GM23338 (cell line): ENCODE data around the gene RER1. TPM values are rescaled to one million over a fixed set of nuclear protein-coding genes. Genes with fewer than 3 reads are reported as not detected.

ENCODE experiments used
- ATAC-seq: fragments of 200-7000 bp; cut with Tn5 transposase; 3 replicates; pipeline ENCODE4 v1.9.1; 2020
- DNase-seq: peaks from one replicate; pipeline ENCODE4 v3.0.0-alpha.2; 2015; ENCODE audit warnings: low spot score
- H2AFZ ChIP-seq: fragments of 200-600 bp; sonication (generic); 2 replicates; pipeline ENCODE4 v1.8.0; 2016; ENCODE audit warnings: antibody characterized with exemption, mild to moderate bottlenecking, moderate library complexity
- H3F3A ChIP-seq: fragments of 200-600 bp; sonication (generic); replicated peaks from 2 replicates; pipeline ENCODE4 v1.8.0; 2017; ENCODE audit warnings: antibody characterized with exemption, mixed run types, low read depth
- H3K27ac ChIP-seq: fragments of 200-600 bp; sonication (generic); 2 replicates; pipeline ENCODE4 v1.6.1; 2016; ENCODE audit warnings: low read depth
- H3K27me3 ChIP-seq: fragments of 200-600 bp; sonication (generic); 2 replicates; pipeline ENCODE4 v1.8.0; 2016; ENCODE audit warnings: mild to moderate bottlenecking, mixed run types, moderate library complexity; ENCODE audit not compliant: insufficient read depth
- H3K36me3 ChIP-seq: fragments of 200-600 bp; sonication (generic); 2 replicates; pipeline ENCODE4 v1.8.0; 2016; ENCODE audit warnings: mild to moderate bottlenecking; ENCODE audit not compliant: insufficient read depth
- H3K4me1 ChIP-seq: fragments of 200-600 bp; sonication (generic); 2 replicates; pipeline ENCODE4 v1.8.0; 2016; ENCODE audit warnings: mild to moderate bottlenecking, moderate library complexity; ENCODE audit not compliant: insufficient read depth
- H3K4me2 ChIP-seq: fragments of 200-600 bp; sonication (generic); 2 replicates; pipeline ENCODE4 v1.7.1; 2017; ENCODE audit warnings: mixed run types
- H3K4me3 ChIP-seq: fragments of 200-600 bp; sonication (generic); 2 replicates; pipeline ENCODE4 v1.6.1; 2016; ENCODE audit warnings: mixed run types
- H3K79me2 ChIP-seq: fragments of 200-600 bp; sonication (generic); replicated peaks from 2 replicates; pipeline ENCODE4 v1.8.0; 2017; ENCODE audit warnings: mild to moderate bottlenecking; ENCODE audit not compliant: insufficient read depth
- H3K9me2 ChIP-seq: fragments of 200-600 bp; sonication (generic); 2 replicates; pipeline ENCODE4 v1.8.0; 2017; ENCODE audit not compliant: insufficient read depth
- H4K20me1 ChIP-seq: fragments of 200-600 bp; sonication (generic); replicated peaks from 2 replicates; pipeline ENCODE4 v1.8.0; 2017; ENCODE audit warnings: mild to moderate bottlenecking; ENCODE audit not compliant: insufficient read depth
- H3K27ac Mint-ChIP-seq: 2 replicates; pipeline ENCODE4 v1.8.0; 2020; ENCODE audit warnings: inconsistent platforms, mild to moderate bottlenecking, moderate library complexity, mixed read lengths
- H3K27me3 Mint-ChIP-seq: 3 replicates; pipeline ENCODE4 v1.8.0; 2022; ENCODE audit warnings: low read depth, mild to moderate bottlenecking, moderate library complexity, mixed read lengths, inconsistent platforms; ENCODE audit not compliant: insufficient read depth, poor library complexity
- H3K36me3 Mint-ChIP-seq: 3 replicates; pipeline ENCODE4 v1.8.0; 2021; ENCODE audit warnings: low read depth, mild to moderate bottlenecking, inconsistent platforms, moderate library complexity, mixed read lengths
- H3K4me1 Mint-ChIP-seq: 3 replicates; pipeline ENCODE4 v1.8.0; 2020; ENCODE audit warnings: mild to moderate bottlenecking, inconsistent platforms, mixed read lengths
- H3K4me3 Mint-ChIP-seq: 3 replicates; pipeline ENCODE4 v1.8.0; 2021; ENCODE audit warnings: moderate library complexity, mild to moderate bottlenecking, inconsistent platforms, mixed read lengths
- H3K9me3 Mint-ChIP-seq: 3 replicates; pipeline ENCODE4 v1.8.0; 2020; ENCODE audit warnings: moderate library complexity, mild to moderate bottlenecking, inconsistent platforms, mixed read lengths
- CREB1 ChIP-seq: fragments of 250-450 bp; sonication (Bioruptor Pico); IDR thresholded peaks from 2 replicates; pipeline ENCODE4 v1.5.0; 2020; ENCODE audit warnings: low read depth, mild to moderate bottlenecking, moderate library complexity
- EZH2 ChIP-seq: fragments of 200-600 bp; sonication (generic); IDR thresholded peaks from one replicate; pipeline ENCODE4 v1.8.0; 2017; ENCODE audit warnings: antibody characterized with exemption, mild to moderate bottlenecking, low read depth; ENCODE audit not compliant: unreplicated experiment
- JUNB ChIP-seq: IDR thresholded peaks from one replicate; pipeline ENCODE4 v1.6.1; 2016; ENCODE audit warnings: antibody characterized with exemption; ENCODE audit not compliant: unreplicated experiment
- POLR2AphosphoS5 ChIP-seq: IDR thresholded peaks from 2 replicates; pipeline ENCODE4 v1.6.1; 2016; ENCODE audit warnings: antibody characterized with exemption, low read depth
- STAT1 ChIP-seq: IDR thresholded peaks from one replicate; pipeline ENCODE4 v1.6.1; 2016; ENCODE audit warnings: antibody characterized with exemption; ENCODE audit not compliant: unreplicated experiment
- ZNF114 ChIP-seq: fragments of 250-450 bp; sonication (Bioruptor Pico); IDR thresholded peaks from 2 replicates; pipeline ENCODE4 v1.5.0; 2020; ENCODE audit warnings: mild to moderate bottlenecking, moderate library complexity
- ZNF331 ChIP-seq: fragments of 250-450 bp; sonication (Bioruptor Pico); IDR thresholded peaks from 2 replicates; pipeline ENCODE4 v1.5.0; 2020; ENCODE audit warnings: low read depth, mild to moderate bottlenecking, moderate library complexity
- polyA plus RNA-seq: library from polyadenylated mRNA; unstranded; fragments of >200 nt; fragmentation: Nextera tagmentation; extraction: Ambion mirVana; gene quantifications from 2 replicates; pipeline ENCODE4 v1.2.1, GENCODE V29; 2016
- total RNA-seq: library from RNA; depleted of rRNA; stranded (reverse); fragments of >200 nt; shearing (Covaris generic); gene quantifications from 2 replicates; pipeline ENCODE4 v1.2.3, GENCODE V29; 2014
- TF ChIP-seq, protein P1 (sequence below): fragments of 250-450 bp; sonication (Bioruptor Pico); IDR thresholded peaks from 2 replicates; pipeline ENCODE4 v1.5.0; 2020; ENCODE audit warnings: mild to moderate bottlenecking, moderate library complexity
- TF ChIP-seq, protein P2 (sequence below): IDR thresholded peaks from one replicate; pipeline ENCODE4 v1.6.1; 2018; ENCODE audit warnings: antibody characterized with exemption; ENCODE audit not compliant: unreplicated experiment
- TF ChIP-seq, protein P3 (sequence below), 2 experiments: fragments of 200-600 bp in 1 of 2; sonication (generic) in 1 of 2; conservative IDR thresholded peaks; 2 replicates each; pipeline versions ENCODE4 v1.5.1 to v1.6.1; 2016 to 2017; ENCODE audit warnings: antibody characterized with exemption in 2 of 2, low read depth in 2 of 2, mild to moderate bottlenecking in 2 of 2, moderate library complexity in 1 of 2

Gene RER1
- total and polyA plus RNA-seq, 2 experiments from 2014 or later = 58.4 to 99.5 TPM

DNA sequence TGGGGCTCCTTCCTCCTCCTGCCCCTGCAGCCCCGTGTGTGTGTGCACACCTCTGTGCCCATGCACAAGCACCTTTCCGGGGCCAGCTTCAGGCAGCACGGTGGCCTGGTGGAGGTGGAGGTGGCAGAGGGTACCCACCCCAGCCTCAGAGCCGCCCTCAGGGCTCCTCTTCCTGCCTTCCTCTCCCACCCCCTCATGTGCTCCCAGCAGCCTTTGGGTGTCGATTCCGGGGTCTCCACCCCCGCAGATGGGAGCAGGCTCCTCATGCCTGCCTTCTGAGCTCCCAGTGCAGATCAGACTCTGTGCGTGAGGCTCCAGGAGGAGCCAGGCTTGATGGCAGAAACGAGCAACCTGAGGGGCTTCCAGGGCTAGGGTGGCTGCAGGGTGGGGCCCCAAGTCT lies 55.2 kb downstream of the RER1 start:
- H3K4me3 Mint-ChIP-seq = no peak overlapping the region
- Histone ChIP-seq H3K27me3 (peaks cover 19% of the 10 kb centered on the region), H3K4me2 (no peak overlapping the region), H3K36me3 (no peaks in the 10 kb centered on the region), H3K79me2 (no peaks in the 10 kb centered on the region), H4K20me1 (no peaks in the 10 kb centered on the region), H3K4me1 (no peaks in the 10 kb centered on the region), H3F3A (no peaks in the 10 kb centered on the region), H3K27ac (no peak overlapping the region), H3K9me2 (no peaks in the 10 kb centered on the region), H2AFZ (no peak overlapping the region), H3K4me3 (no peak overlapping the region)
- DNase-seq (no peak), ATAC-seq (no peak)
- H3K36me3 Mint-ChIP-seq = no peaks in the 10 kb centered on the region
- peaks cover 14% of the 10 kb centered on the region for H3K4me1 Mint-ChIP-seq
- H3K27ac Mint-ChIP-seq = no peak overlapping the region
- H3K27me3 Mint-ChIP-seq = peaks cover 9% of the 10 kb centered on the region
- H3K9me3 Mint-ChIP-seq = no peaks in the 10 kb centered on the region
- TF ChIP-seq STAT1 (no peak), JUNB (no peak)
- TF ChIP-seq, protein P1, sequence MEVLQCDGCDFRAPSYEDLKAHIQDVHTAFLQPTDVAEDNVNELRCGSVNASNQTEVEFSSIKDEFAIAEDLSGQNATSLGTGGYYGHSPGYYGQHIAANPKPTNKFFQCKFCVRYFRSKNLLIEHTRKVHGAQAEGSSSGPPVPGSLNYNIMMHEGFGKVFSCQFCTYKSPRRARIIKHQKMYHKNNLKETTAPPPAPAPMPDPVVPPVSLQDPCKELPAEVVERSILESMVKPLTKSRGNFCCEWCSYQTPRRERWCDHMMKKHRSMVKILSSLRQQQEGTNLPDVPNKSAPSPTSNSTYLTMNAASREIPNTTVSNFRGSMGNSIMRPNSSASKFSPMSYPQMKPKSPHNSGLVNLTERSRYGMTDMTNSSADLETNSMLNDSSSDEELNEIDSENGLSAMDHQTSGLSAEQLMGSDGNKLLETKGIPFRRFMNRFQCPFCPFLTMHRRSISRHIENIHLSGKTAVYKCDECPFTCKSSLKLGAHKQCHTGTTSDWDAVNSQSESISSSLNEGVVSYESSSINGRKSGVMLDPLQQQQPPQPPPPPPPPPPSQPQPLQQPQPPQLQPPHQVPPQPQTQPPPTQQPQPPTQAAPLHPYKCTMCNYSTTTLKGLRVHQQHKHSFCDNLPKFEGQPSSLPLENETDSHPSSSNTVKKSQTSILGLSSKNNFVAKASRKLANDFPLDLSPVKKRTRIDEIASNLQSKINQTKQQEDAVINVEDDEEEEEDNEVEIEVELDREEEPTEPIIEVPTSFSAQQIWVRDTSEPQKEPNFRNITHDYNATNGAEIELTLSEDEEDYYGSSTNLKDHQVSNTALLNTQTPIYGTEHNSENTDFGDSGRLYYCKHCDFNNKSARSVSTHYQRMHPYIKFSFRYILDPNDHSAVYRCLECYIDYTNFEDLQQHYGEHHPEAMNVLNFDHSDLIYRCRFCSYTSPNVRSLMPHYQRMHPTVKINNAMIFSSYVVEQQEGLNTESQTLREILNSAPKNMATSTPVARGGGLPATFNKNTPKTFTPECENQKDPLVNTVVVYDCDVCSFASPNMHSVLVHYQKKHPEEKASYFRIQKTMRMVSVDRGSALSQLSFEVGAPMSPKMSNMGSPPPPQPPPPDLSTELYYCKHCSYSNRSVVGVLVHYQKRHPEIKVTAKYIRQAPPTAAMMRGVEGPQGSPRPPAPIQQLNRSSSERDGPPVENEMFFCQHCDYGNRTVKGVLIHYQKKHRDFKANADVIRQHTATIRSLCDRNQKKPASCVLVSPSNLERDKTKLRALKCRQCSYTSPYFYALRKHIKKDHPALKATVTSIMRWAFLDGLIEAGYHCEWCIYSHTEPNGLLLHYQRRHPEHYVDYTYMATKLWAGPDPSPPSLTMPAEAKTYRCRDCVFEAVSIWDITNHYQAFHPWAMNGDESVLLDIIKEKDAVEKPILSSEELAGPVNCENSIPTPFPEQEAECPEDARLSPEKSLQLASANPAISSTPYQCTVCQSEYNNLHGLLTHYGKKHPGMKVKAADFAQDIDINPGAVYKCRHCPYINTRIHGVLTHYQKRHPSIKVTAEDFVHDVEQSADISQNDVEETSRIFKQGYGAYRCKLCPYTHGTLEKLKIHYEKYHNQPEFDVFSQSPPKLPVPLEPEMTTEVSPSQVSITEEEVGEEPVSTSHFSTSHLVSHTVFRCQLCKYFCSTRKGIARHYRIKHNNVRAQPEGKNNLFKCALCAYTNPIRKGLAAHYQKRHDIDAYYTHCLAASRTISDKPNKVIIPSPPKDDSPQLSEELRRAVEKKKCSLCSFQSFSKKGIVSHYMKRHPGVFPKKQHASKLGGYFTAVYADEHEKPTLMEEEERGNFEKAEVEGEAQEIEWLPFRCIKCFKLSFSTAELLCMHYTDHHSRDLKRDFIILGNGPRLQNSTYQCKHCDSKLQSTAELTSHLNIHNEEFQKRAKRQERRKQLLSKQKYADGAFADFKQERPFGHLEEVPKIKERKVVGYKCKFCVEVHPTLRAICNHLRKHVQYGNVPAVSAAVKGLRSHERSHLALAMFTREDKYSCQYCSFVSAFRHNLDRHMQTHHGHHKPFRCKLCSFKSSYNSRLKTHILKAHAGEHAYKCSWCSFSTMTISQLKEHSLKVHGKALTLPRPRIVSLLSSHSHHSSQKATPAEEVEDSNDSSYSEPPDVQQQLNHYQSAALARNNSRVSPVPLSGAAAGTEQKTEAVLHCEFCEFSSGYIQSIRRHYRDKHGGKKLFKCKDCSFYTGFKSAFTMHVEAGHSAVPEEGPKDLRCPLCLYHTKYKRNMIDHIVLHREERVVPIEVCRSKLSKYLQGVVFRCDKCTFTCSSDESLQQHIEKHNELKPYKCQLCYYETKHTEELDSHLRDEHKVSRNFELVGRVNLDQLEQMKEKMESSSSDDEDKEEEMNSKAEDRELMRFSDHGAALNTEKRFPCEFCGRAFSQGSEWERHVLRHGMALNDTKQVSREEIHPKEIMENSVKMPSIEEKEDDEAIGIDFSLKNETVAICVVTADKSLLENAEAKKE (CRISPR knock-in tag) = no peak

GRCh38 chr1:2447276-2448097 lies 55.8 kb downstream of the RER1 start:
- ATAC-seq (no peak), DNase-seq (no peak)
- Histone ChIP-seq H4K20me1 (no peaks in the 10 kb centered on the region), H3K4me1 (no peaks in the 10 kb centered on the region), H3K27me3 (peaks cover 16% of the 10 kb centered on the region), H3K27ac (no peak overlapping the region), H2AFZ (no peak overlapping the region), H3K4me3 (no peak overlapping the region), H3K4me2 (no peak overlapping the region), H3K79me2 (no peaks in the 10 kb centered on the region), H3K36me3 (no peaks in the 10 kb centered on the region), H3F3A (no peaks in the 10 kb centered on the region), H3K9me2 (no peaks in the 10 kb centered on the region)
- H3K27ac Mint-ChIP-seq = no peak overlapping the region
- H3K36me3 Mint-ChIP-seq = no peaks in the 10 kb centered on the region
- no peak overlapping the region for H3K4me3 Mint-ChIP-seq
- peaks cover 9% of the 10 kb centered on the region for H3K27me3 Mint-ChIP-seq
- no peaks in the 10 kb centered on the region for H3K9me3 Mint-ChIP-seq
- peaks cover 14% of the 10 kb centered on the region for H3K4me1 Mint-ChIP-seq
- TF ChIP-seq POLR2AphosphoS5 (no peak), ZNF331 (no peak), EZH2 (no peak), ZNF114 (CRISPR knock-in tag) (no peak), STAT1 (no peak), CREB1 (CRISPR knock-in tag) (no peak)
- TF ChIP-seq, protein P2, sequence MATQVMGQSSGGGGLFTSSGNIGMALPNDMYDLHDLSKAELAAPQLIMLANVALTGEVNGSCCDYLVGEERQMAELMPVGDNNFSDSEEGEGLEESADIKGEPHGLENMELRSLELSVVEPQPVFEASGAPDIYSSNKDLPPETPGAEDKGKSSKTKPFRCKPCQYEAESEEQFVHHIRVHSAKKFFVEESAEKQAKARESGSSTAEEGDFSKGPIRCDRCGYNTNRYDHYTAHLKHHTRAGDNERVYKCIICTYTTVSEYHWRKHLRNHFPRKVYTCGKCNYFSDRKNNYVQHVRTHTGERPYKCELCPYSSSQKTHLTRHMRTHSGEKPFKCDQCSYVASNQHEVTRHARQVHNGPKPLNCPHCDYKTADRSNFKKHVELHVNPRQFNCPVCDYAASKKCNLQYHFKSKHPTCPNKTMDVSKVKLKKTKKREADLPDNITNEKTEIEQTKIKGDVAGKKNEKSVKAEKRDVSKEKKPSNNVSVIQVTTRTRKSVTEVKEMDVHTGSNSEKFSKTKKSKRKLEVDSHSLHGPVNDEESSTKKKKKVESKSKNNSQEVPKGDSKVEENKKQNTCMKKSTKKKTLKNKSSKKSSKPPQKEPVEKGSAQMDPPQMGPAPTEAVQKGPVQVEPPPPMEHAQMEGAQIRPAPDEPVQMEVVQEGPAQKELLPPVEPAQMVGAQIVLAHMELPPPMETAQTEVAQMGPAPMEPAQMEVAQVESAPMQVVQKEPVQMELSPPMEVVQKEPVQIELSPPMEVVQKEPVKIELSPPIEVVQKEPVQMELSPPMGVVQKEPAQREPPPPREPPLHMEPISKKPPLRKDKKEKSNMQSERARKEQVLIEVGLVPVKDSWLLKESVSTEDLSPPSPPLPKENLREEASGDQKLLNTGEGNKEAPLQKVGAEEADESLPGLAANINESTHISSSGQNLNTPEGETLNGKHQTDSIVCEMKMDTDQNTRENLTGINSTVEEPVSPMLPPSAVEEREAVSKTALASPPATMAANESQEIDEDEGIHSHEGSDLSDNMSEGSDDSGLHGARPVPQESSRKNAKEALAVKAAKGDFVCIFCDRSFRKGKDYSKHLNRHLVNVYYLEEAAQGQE = no peak
- TF ChIP-seq, protein P3, sequence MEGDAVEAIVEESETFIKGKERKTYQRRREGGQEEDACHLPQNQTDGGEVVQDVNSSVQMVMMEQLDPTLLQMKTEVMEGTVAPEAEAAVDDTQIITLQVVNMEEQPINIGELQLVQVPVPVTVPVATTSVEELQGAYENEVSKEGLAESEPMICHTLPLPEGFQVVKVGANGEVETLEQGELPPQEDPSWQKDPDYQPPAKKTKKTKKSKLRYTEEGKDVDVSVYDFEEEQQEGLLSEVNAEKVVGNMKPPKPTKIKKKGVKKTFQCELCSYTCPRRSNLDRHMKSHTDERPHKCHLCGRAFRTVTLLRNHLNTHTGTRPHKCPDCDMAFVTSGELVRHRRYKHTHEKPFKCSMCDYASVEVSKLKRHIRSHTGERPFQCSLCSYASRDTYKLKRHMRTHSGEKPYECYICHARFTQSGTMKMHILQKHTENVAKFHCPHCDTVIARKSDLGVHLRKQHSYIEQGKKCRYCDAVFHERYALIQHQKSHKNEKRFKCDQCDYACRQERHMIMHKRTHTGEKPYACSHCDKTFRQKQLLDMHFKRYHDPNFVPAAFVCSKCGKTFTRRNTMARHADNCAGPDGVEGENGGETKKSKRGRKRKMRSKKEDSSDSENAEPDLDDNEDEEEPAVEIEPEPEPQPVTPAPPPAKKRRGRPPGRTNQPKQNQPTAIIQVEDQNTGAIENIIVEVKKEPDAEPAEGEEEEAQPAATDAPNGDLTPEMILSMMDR (conservative IDR thresholded peaks at IDR 0.05; ENCODE audit: low read depth in 2 of 2) = no peak
